Measurements from ENCODE around the gene MSRB1. TPM values are rescaled to one million over a fixed set of nuclear protein-coding genes. Genes with fewer than 3 reads are reported as not detected.

MSRB1 gene
- total RNA-seq, 2 experiments from 2014 or later: 12.0 to 12.5 TPM

- Mint-ChIP-seq H3K4me3 (peak within 1 kb of the TSS; percentile 83), H3K4me1 (peaks cover 14% of the 10 kb centered on the region), H3K9me3 (no peaks in the 10 kb centered on the region), H3K36me3 (no peaks in the 10 kb centered on the region), H3K27me3 (peaks cover 35% of the 10 kb centered on the region), H3K27ac (peak within 1 kb of the TSS; percentile 25)
- POLR2A ChIA-PET: interaction anchor here (0.9 to 8.6 kb wide), 4 partner anchors 12 to 171 kb away, joined by 3 to 50 read pairs (median 5); partner anchors contain the start of genes RPS2, TBL3 and TRAF7
- ATAC-seq (ENCODE audit: low read depth) (peak; percentile 78), DNase-seq (peak; percentile 84)
These were observed 40.7 kb upstream of the MSRB1 start, which contains the start of gene GFER for GRCh38 chr16:1983544-1984346. GFER (plus strand) TSS chr16:1984193; CDS start chr16:1984219, 26 bp downstream.

- DNase-seq (no peak), ATAC-seq (ENCODE audit: low read depth) (no peak)
- peaks cover 12% of the 10 kb centered on the region for H3K4me1 Mint-ChIP-seq
- no peaks in the 10 kb centered on the region for H3K9me3 Mint-ChIP-seq
- H3K27ac Mint-ChIP-seq: no peak overlapping the region
- POLR2A ChIA-PET: interaction anchor here (0.8 to 8.6 kb wide), 3 partner anchors 11 to 172 kb away, joined by 3 to 50 read pairs (median 4); partner anchors contain the start of genes RPS2, TBL3 and TRAF7
- H3K36me3 Mint-ChIP-seq: no peaks in the 10 kb centered on the region
- peak overlapping the region; percentile 73 for H3K4me3 Mint-ChIP-seq
- peaks cover 30% of the 10 kb centered on the region for H3K27me3 Mint-ChIP-seq
These were observed 40.1 kb upstream of the MSRB1 start for GRCh38 chr16:1982991-1983543.

- H3K9me3 Mint-ChIP-seq: no peaks in the 10 kb centered on the region
- peaks cover 12% of the 10 kb centered on the region for H3K4me1 Mint-ChIP-seq
- no peak for ATAC-seq (ENCODE audit: low read depth)
- H3K36me3 Mint-ChIP-seq: no peaks in the 10 kb centered on the region
- no peak overlapping the region for H3K4me3 Mint-ChIP-seq
- no peak overlapping the region for H3K27ac Mint-ChIP-seq
- peaks cover 30% of the 10 kb centered on the region for H3K27me3 Mint-ChIP-seq
- POLR2A ChIA-PET: interaction anchor here (0.8 to 8.6 kb wide), 4 partner anchors 10 to 173 kb away, joined by 3 to 50 read pairs (median 4); partner anchors contain the start of genes RPS2, TBL3 and TRAF7
- no peak for DNase-seq
These were observed 39.0 kb upstream of the MSRB1 start for GRCh38 chr16:1982013-1982433.

- H3K27me3 Mint-ChIP-seq: peaks cover 30% of the 10 kb centered on the region
- ATAC-seq (ENCODE audit: low read depth) (no peak), DNase-seq (no peak)
- no peaks in the 10 kb centered on the region for H3K36me3 Mint-ChIP-seq
- peak within 1 kb of the TSS; percentile 34 for H3K27ac Mint-ChIP-seq
- peaks cover 12% of the 10 kb centered on the region for H3K4me1 Mint-ChIP-seq
- H3K9me3 Mint-ChIP-seq: no peaks in the 10 kb centered on the region
- POLR2A ChIA-PET: interaction anchor here (1.3 to 8.6 kb wide), 3 partner anchors 10 to 174 kb away, joined by 4 to 50 read pairs (median 5); partner anchors contain the start of genes RPS2, TBL3 and TRAF7
- no peak within 1 kb of the TSS for H3K4me3 Mint-ChIP-seq
These were observed 38.4 kb upstream of the MSRB1 start, which contains the start of gene NOXO1 for GRCh38 chr16:1981398-1981836. NOXO1 (minus strand) TSS chr16:1981469; CDS start chr16:1981179, 290 bp downstream.

- DNase-seq (no peak), ATAC-seq (ENCODE audit: low read depth) (no peak)
- POLR2A ChIA-PET: interaction anchor here (0.7 to 8.6 kb wide), 4 partner anchors 9 to 174 kb away, joined by 3 to 50 read pairs (median 4); partner anchors contain the start of genes RPS2, TBL3 and TRAF7
- Mint-ChIP-seq H3K27ac (no peak overlapping the region), H3K4me1 (peaks cover 9% of the 10 kb centered on the region), H3K27me3 (peaks cover 30% of the 10 kb centered on the region), H3K9me3 (no peaks in the 10 kb centered on the region), H3K36me3 (peaks cover 4% of the 10 kb centered on the region), H3K4me3 (no peak overlapping the region)
These were observed 37.7 kb upstream of the MSRB1 start for GRCh38 chr16:1980770-1981087.

- POLR2A ChIA-PET: interaction anchor here (0.7 to 8.6 kb wide), 2 partner anchors 11 to 15 kb away, joined by 3 to 50 read pairs; partner anchors contain the start of gene RPS2
- peaks cover 6% of the 10 kb centered on the region for H3K4me1 Mint-ChIP-seq
- no peak overlapping the region for H3K4me3 Mint-ChIP-seq
- ATAC-seq (ENCODE audit: low read depth) (no peak), DNase-seq (no peak)
- peaks cover 30% of the 10 kb centered on the region for H3K27me3 Mint-ChIP-seq
- no peak overlapping the region for H3K27ac Mint-ChIP-seq
- no peaks in the 10 kb centered on the region for H3K9me3 Mint-ChIP-seq
- H3K36me3 Mint-ChIP-seq: peaks cover 4% of the 10 kb centered on the region
These were observed 37.2 kb upstream of the MSRB1 start for GRCh38 chr16:1980030-1980769.

- Mint-ChIP-seq H3K4me1 (peaks cover 3% of the 10 kb centered on the region), H3K4me3 (no peak overlapping the region), H3K27me3 (peaks cover 30% of the 10 kb centered on the region), H3K9me3 (no peaks in the 10 kb centered on the region), H3K36me3 (peaks cover 7% of the 10 kb centered on the region), H3K27ac (no peak overlapping the region)
- POLR2A ChIA-PET: interaction anchor here (8.6 kb wide), 1 partner anchor 15 kb away, joined by 50 read pairs; the partner anchor contains the start of gene RPS2
- ATAC-seq (ENCODE audit: low read depth) (no peak), DNase-seq (no peak)
These were observed 36.5 kb upstream of the MSRB1 start for GRCh38 chr16:1979271-1980029.

GRCh38 chr16:1978476-1979120 lies 35.6 kb upstream of the MSRB1 start:
- H3K4me3 Mint-ChIP-seq: no peak overlapping the region
- no peaks in the 10 kb centered on the region for H3K9me3 Mint-ChIP-seq
- peaks cover 30% of the 10 kb centered on the region for H3K27me3 Mint-ChIP-seq
- ATAC-seq (ENCODE audit: low read depth) (no peak), DNase-seq (no peak)
- peaks cover 7% of the 10 kb centered on the region for H3K36me3 Mint-ChIP-seq
- peaks cover 3% of the 10 kb centered on the region for H3K4me1 Mint-ChIP-seq
- POLR2A ChIA-PET: interaction anchor here (8.6 kb wide), 1 partner anchor 14 kb away, joined by 50 read pairs; the partner anchor contains the start of gene RPS2
- H3K27ac Mint-ChIP-seq: no peak overlapping the region

- H3K27ac Mint-ChIP-seq: no peak overlapping the region
These were observed 34.9 kb upstream of the MSRB1 start for GRCh38 chr16:1977875-1978268.

GRCh38 chr16:1976951-1977874 lies 34.2 kb upstream of the MSRB1 start:
- no peak overlapping the region for H3K27ac Mint-ChIP-seq
- peaks cover 7% of the 10 kb centered on the region for H3K4me1 Mint-ChIP-seq
- no peak for ATAC-seq (ENCODE audit: low read depth)
- H3K36me3 Mint-ChIP-seq: peaks cover 7% of the 10 kb centered on the region
- H3K4me3 Mint-ChIP-seq: no peak overlapping the region
- no peaks in the 10 kb centered on the region for H3K9me3 Mint-ChIP-seq
- peaks cover 18% of the 10 kb centered on the region for H3K27me3 Mint-ChIP-seq
- POLR2A ChIA-PET: interaction anchor here (8.6 kb wide), 1 partner anchor 13 kb away, joined by 50 read pairs; the partner anchor contains the start of gene RPS2
- no peak for DNase-seq

More at GRCh38 chr16:1977875-1978268, 34.9 kb upstream of the MSRB1 start:
- Mint-ChIP-seq H3K9me3 (no peaks in the 10 kb centered on the region), H3K4me3 (no peak overlapping the region), H3K36me3 (peaks cover 7% of the 10 kb centered on the region), H3K4me1 (peaks cover 3% of the 10 kb centered on the region), H3K27me3 (peaks cover 24% of the 10 kb centered on the region)
- DNase-seq (no peak), ATAC-seq (ENCODE audit: low read depth) (no peak)
- POLR2A ChIA-PET: interaction anchor here (8.6 kb wide), 1 partner anchor 13 kb away, joined by 50 read pairs; the partner anchor contains the start of gene RPS2

- peaks cover 10% of the 10 kb centered on the region for H3K4me1 Mint-ChIP-seq
- H3K9me3 Mint-ChIP-seq: no peaks in the 10 kb centered on the region
- ATAC-seq (ENCODE audit: low read depth) (no peak), DNase-seq (no peak)
- H3K4me3 Mint-ChIP-seq: no peak overlapping the region
- H3K36me3 Mint-ChIP-seq: peaks cover 7% of the 10 kb centered on the region
- H3K27ac Mint-ChIP-seq: no peak overlapping the region
- POLR2A ChIA-PET: interaction anchor here (1.8 kb wide), 1 partner anchor 11 kb away, joined by 9 read pairs; the partner anchor contains the start of gene RPS2
- H3K27me3 Mint-ChIP-seq: peaks cover 7% of the 10 kb centered on the region
These were observed 33.2 kb upstream of the MSRB1 start for GRCh38 chr16:1976216-1976520.
